GM06990 (cell line): ENCODE results near the gene ATP1A3.
A peak's percentile ranks its signal among the peaks of the same experiment; 100 is the strongest.

Source experiments
- DNase-seq: peaks from one replicate; pipeline ENCODE4 v3.0.0-alpha.2; 2011; ENCODE audit not compliant: insufficient read length; ENCODE audit errors: extremely low read depth
- H3K27me3 ChIP-seq: replicated peaks from 2 replicates; pipeline ENCODE4 v1.6.0; 2011; ENCODE audit warnings: low read length; ENCODE audit not compliant: control insufficient read depth, insufficient read depth
- H3K36me3 ChIP-seq: 2 replicates; pipeline ENCODE4 v1.5.1; 2011; ENCODE audit warnings: low read length; ENCODE audit not compliant: control insufficient read depth, insufficient read depth
- H3K4me3 ChIP-seq: replicated peaks from 2 replicates; pipeline ENCODE4 v1.5.1; 2011; ENCODE audit warnings: low read depth, mild to moderate bottlenecking, control low read depth, low read length
- TF ChIP-seq, protein P1 (sequence below): IDR thresholded peaks from 2 replicates; pipeline ENCODE4 v1.5.1; 2011; ENCODE audit warnings: low read length, control low read depth, mild to moderate bottlenecking, inconsistent platforms; ENCODE audit not compliant: insufficient read depth, poor library complexity, severe bottlenecking

Gene ATP1A3

DNA sequence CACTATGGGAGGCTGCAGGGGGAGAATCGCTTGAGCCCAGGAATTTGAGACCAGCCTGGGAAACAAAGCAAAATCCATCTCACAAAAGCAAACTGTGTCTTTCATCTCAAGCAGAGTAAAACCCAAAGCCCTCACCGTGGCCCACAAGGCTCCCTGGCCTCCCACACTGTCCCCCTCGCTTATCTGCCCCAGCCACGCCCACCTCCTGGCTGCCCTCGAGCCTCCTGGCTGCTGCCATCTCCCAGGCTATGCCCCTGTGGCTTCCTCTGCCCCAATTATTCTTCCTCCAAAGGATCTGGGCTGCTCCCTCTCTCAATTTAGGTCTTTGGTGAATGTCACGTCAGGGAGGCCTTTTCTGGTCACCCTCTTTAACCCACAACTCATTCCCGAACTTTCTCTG, 38.5 kb downstream of the ATP1A3 start:
- TF ChIP-seq, protein P1, sequence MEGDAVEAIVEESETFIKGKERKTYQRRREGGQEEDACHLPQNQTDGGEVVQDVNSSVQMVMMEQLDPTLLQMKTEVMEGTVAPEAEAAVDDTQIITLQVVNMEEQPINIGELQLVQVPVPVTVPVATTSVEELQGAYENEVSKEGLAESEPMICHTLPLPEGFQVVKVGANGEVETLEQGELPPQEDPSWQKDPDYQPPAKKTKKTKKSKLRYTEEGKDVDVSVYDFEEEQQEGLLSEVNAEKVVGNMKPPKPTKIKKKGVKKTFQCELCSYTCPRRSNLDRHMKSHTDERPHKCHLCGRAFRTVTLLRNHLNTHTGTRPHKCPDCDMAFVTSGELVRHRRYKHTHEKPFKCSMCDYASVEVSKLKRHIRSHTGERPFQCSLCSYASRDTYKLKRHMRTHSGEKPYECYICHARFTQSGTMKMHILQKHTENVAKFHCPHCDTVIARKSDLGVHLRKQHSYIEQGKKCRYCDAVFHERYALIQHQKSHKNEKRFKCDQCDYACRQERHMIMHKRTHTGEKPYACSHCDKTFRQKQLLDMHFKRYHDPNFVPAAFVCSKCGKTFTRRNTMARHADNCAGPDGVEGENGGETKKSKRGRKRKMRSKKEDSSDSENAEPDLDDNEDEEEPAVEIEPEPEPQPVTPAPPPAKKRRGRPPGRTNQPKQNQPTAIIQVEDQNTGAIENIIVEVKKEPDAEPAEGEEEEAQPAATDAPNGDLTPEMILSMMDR: no peak
- Histone ChIP-seq H3K4me3 (no peak overlapping the region), H3K27me3 (no peaks in the 10 kb centered on the region), H3K36me3 (peaks cover 1% of the 10 kb centered on the region; the same call in 1 of the 2 replicates)
- DNase-seq: no peak

DNA sequence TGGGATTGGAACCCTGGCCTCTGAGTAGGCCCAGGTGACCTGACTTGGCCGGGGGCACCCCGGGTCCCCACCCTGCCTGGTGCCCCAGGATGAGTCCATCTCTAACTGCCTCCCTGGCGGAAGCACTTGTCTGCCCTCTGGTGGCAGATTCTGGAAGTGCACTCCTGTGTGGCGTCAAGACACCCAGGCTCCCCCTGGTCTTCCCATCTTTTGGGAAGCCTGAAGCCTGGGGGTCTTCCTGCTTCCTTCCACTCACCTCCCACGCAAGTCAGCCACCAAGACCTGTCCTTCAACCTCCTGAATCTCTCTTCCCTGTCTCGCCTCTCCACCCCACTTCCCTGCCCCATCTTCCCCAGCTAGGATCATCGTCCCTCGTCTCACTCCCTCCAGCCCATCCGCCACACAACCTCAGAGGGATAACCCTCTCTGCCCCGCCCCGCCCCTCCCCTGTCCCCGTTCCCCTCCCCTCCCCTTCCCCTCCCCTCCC, 42.3 kb downstream of the ATP1A3 start:
- DNase-seq: peak; percentile 65
- no peaks in the 10 kb centered on the region for H3K27me3 ChIP-seq
- H3K4me3 ChIP-seq: no peak overlapping the region
- H3K36me3 ChIP-seq: peaks cover 1% of the 10 kb centered on the region; the same call in 1 of the 2 replicates
- TF ChIP-seq, protein P1: peak; percentile 98

DNA sequence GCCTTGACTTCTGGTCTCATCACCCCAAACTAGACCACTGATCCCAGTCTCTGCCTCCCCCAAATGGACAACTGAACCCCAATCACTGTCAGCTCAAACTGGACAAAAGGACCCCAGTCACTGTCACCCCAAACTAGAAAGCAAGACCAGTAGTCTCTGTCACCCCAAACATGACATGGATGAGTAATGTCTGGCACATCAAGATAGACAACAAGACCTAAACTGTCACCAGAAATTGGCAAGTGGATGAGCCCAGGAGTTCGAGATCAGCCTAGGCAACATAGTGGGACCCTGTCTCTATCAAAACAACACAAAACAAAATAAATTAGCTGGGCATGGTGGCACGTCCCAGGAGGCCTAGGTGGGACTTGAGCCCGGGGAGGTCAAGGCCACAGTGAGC, 46.9 kb downstream of the ATP1A3 start:
- DNase-seq: no peak

DNA sequence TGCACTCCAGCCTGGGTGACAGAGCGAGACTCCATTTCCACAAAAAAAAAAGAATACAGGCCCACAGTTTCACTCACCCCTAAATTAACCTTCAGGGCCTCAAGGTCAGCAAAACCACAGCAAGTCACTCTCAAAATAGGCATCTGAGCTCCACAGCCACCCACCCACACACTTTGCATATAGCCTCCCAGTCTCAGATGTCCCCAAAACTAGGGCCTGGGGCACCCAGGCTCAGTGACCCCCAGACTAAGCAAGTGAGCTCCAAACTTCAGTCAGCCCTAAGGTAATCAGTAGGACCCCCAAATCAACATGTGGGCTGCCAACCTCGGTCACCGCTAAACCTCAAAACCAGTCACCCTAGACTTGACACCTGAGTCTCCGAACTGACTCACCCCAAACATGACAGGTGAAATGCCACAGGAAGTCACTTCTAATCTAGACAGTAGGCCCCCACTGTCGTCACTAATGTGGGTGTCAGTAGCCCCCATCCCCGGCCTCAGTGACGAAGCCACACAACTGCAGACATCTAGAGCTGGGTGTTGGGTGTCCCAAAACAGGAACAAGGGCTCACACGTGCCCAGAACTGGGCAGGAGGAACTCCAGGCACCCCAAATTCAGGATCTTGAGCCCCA, 48.8 kb downstream of the ATP1A3 start:
- Histone ChIP-seq H3K36me3 (no peaks in the 10 kb centered on the region), H3K4me3 (no peak overlapping the region), H3K27me3 (no peaks in the 10 kb centered on the region)
- DNase-seq: peak; percentile 90
- TF ChIP-seq, protein P1: no peak

More for the DNA sequence above, 46.9 kb downstream of the ATP1A3 start:
- TF ChIP-seq, protein P1: no peak
- Histone ChIP-seq H3K4me3 (no peak overlapping the region), H3K36me3 (no peaks in the 10 kb centered on the region), H3K27me3 (no peaks in the 10 kb centered on the region)

DNA sequence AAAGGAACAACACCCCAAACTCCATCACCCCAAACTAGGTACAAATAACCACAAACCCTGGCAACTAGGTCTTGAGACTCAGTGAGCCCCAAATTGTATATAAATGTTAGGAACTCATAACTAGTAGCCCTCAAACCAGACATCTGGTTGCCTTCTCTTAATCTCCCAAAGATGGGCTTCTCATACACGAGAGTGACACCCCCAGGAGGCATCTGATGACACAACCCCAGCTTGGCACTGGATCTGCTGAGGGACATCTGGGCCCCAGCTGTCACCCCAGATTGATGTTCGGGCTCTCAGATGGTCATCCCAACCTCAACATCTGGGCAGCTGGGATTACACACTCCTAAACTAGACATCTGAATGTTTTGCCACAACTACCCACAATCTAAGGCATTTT, 49.7 kb downstream of the ATP1A3 start:
- H3K27me3 ChIP-seq: no peaks in the 10 kb centered on the region
- H3K4me3 ChIP-seq: no peak overlapping the region
- TF ChIP-seq, protein P1: no peak
- DNase-seq: no peak
- H3K36me3 ChIP-seq: no peaks in the 10 kb centered on the region
